ENCODE results near the gene ITPR1.

ITPR1 gene

DNA sequence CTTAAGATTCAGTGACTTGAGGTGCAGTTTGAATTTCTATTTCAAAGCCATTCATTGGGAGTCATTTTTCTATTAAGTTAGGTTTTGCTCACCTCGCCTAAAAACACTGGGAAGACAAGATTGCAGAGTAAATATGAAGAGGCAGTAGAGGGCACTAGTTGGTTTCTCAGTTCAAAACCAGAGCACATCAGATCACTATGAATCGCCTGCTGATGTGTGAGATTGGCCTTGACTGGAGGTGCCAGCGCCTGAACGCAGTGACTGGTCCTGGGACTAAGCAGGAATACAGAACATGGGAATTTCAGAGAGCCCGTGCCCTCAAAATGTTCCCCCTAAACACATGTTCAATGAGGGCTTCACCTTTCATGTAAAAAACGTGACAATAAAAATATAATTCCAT is 229.0 kb downstream of the ITPR1 start:
- TF ChIP-seq, protein P1, sequence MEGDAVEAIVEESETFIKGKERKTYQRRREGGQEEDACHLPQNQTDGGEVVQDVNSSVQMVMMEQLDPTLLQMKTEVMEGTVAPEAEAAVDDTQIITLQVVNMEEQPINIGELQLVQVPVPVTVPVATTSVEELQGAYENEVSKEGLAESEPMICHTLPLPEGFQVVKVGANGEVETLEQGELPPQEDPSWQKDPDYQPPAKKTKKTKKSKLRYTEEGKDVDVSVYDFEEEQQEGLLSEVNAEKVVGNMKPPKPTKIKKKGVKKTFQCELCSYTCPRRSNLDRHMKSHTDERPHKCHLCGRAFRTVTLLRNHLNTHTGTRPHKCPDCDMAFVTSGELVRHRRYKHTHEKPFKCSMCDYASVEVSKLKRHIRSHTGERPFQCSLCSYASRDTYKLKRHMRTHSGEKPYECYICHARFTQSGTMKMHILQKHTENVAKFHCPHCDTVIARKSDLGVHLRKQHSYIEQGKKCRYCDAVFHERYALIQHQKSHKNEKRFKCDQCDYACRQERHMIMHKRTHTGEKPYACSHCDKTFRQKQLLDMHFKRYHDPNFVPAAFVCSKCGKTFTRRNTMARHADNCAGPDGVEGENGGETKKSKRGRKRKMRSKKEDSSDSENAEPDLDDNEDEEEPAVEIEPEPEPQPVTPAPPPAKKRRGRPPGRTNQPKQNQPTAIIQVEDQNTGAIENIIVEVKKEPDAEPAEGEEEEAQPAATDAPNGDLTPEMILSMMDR (IDR thresholded peaks at IDR 0.05; ENCODE audit: low read depth, low read length, missing control alignments): peak; percentile 50
- peak; percentile 60 for DNase-seq (ENCODE audit: low read depth)
- no peak overlapping the region for H3K4me3 ChIP-seq (ENCODE audit: low read depth, low read length)
- in situ Hi-C loops (cut with HindIII; ENCODE audit: low sequenced_read_pairs): no loop called here

DNA sequence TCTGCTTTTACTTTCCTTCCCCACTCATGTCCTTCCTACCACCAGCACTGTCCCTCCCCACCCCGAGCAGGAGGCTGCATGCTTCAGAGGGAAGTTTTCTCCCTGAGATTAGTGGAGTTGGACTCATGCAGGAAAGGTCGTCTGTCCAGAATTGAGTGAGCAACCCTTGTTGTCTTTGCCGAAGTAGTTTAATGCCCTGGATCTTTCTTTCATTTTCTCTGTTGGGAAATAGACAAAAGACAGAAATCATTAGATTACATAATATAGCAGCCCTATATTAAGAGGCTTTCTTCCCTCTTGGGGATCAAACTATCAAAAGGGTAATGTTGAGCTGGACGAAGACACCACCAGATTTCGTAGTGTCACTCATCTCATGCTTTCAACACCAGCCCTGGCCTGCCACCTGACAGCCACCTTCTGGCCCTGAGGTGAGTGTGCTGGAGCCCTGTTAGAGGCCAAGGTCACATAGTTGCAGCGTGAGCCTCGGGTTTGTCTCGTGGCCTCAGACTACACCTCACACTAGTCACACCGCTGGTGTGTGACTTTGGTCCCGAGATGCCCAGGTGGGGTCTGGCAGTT is 231.0 kb downstream of the ITPR1 start:
- in situ Hi-C loops (cut with HindIII; ENCODE audit: low sequenced_read_pairs): no loop called here
- no peak for DNase-seq (ENCODE audit: low read depth)
- TF ChIP-seq, protein P1 (IDR thresholded peaks at IDR 0.05; ENCODE audit: low read depth, low read length, missing control alignments): no peak
- H3K4me3 ChIP-seq (ENCODE audit: low read depth, low read length): no peak overlapping the region

DNA sequence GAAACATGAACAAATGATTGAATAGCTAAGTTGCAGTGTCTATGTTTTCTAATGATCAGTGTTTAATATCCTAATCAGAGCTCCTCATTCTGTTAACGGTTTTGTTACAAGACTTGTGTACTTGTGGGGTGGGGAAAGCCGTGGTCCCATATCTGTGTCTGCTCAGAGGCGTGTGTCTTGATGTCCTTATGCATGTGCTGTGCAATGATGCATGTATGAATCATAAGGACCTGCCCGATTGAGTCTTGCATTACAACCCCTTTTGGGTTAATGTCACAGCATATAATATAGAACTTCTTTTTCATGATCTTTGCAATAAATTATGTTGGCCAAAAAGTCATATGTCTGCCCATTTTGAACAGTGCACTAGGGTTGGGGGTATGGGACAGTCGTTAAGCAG is 233.4 kb downstream of the ITPR1 start:
- in situ Hi-C loops (cut with HindIII; ENCODE audit: low sequenced_read_pairs): no loop called here
- no peak overlapping the region for H3K4me3 ChIP-seq (ENCODE audit: low read depth, low read length)
- TF ChIP-seq, protein P1 (IDR thresholded peaks at IDR 0.05; ENCODE audit: low read depth, low read length, missing control alignments): no peak
- no peak for DNase-seq (ENCODE audit: low read depth)

DNA sequence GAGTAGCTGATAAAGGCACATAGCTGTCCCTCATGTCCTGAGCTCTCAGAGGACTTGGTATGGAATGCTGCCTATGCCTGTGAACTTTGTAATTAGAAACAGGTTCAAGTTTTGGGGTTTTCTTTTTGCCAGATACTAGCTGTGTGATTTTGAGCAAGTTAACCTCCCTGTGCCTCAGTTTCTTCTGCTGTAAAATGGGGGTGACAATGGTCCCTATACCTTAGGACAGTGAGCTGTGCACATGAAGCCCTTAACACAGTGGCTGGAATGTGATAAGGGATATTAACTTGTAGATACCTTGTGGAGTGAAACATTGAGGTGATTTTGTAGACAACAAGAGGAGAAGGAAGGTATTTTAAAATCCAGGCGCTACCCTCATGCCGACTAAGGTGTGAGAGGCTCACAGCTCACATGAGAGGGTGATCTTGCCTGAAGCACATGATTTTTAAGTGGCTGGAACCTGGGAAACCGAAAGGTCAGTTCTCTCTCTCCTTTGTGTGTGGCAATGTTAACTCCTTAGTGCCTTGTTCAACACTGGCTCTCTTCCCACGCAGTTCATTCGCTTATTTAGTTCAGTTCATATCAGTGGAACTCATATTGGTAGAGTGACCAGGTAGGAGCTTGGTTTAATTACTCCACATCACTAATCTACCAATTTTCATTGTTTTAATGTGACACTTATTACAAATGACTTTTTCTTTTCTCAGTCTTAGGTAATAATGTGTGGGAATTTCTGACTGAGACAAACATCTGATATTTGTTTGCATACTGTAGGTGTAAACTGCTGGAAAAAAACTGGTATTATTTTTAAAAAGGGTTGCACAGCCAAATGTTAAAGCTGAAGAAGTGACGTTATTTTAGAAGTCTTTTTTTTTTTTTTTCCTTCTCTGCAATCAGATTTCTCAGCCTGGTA is 236.2 kb downstream of the ITPR1 start:
- TF ChIP-seq, protein P1 (IDR thresholded peaks at IDR 0.05; ENCODE audit: low read depth, low read length, missing control alignments): no peak
- no peak for DNase-seq (ENCODE audit: low read depth)
- in situ Hi-C loops (cut with HindIII; ENCODE audit: low sequenced_read_pairs): no loop called here
- H3K4me3 ChIP-seq (ENCODE audit: low read depth, low read length): no peak overlapping the region

DNA sequence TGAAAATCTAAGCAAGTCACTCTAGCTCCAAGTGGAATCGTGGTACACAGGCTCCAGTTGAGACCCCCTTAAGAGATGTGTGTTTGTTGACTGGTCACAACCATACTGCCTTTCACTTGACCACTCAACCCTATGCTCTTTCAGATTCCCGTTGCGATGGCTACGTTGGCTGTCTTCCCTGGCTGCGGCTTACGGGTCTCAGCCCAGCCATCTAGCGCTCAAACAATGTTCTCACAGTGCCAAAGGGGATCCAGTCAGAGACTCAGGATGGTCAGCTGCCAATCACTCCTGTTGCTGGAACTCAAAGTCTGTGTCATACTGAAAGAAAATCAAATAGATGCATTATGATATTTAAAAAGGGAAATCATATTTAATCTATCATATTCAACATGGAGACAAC is 237.6 kb downstream of the ITPR1 start:
- H3K4me3 ChIP-seq (ENCODE audit: low read depth, low read length): no peak overlapping the region
- in situ Hi-C loops (cut with HindIII; ENCODE audit: low sequenced_read_pairs): no loop called here
- DNase-seq (ENCODE audit: low read depth): peak; percentile 61
- TF ChIP-seq, protein P1 (IDR thresholded peaks at IDR 0.05; ENCODE audit: low read depth, low read length, missing control alignments): no peak

DNA sequence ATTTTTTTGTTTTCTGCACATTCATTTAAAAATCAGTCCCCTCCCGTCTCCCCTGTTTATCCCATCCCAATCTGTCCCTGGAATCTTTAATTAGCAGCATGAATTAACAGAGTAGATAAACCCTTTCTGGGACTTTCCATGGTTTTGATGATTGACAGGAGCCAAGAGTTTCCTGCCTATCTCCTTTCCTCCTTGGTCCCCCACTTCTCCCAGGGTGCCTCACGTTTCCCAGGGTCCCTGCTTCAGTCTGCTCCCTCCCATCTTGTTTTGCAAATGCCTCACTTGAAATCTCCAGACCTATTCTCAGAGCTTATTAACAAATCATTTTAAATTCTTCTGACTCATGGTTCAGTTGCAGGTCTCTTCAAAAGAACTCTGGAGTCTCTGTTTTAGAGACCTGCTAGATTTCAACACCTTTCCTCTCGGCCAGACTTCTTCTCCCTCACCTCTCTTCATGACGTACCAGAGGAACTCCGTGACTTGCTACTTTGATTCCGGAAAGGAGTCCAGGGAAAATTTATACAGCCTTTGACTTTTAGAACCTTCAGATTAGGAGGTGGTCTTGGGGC is 238.5 kb downstream of the ITPR1 start:
- TF ChIP-seq, protein P1 (IDR thresholded peaks at IDR 0.05; ENCODE audit: low read depth, low read length, missing control alignments): no peak
- H3K4me3 ChIP-seq (ENCODE audit: low read depth, low read length): no peak overlapping the region
- DNase-seq (ENCODE audit: low read depth): no peak
- in situ Hi-C loops (cut with HindIII; ENCODE audit: low sequenced_read_pairs): no loop called here

Data from astrocyte of the cerebellum (primary cell).